ENCODE data around the gene PPIL6. TPM values are rescaled to one million over a fixed set of nuclear protein-coding genes. Genes with fewer than 3 reads are reported as not detected.
"Not testable (repeated sequence)": the region's sequence is repeated elsewhere in the genome, so short reads cannot be mapped to it uniquely, and the experiment has no call there.

PPIL6 gene
- total RNA-seq, 3 donors from 2014 or later (not counting 1 experiment from before 2014, with no cell fraction given): 0.28 to 0.70 (median 0.40) TPM

- H3K27me3 Mint-ChIP-seq (ENCODE audit: low read depth in 2 of 2): no peaks in the 10 kb centered on the region
- Histone ChIP-seq H3K4me3 (ENCODE audit: low read length) (no peak overlapping the region), H3K4me1 (ENCODE audit: control insufficient read depth, insufficient read depth, low read length) (peaks cover 4% of the 10 kb centered on the region), H3K36me3 (ENCODE audit: control insufficient read depth, insufficient read depth, low read length) (peaks cover 80% of the 10 kb centered on the region), H3K27ac (ENCODE audit: low read length) (no peak overlapping the region), H3K27me3 (ENCODE audit: control insufficient read depth, insufficient read depth, low read length) (no peaks in the 10 kb centered on the region), H3K9me3 (ENCODE audit: control insufficient read depth, insufficient read depth, low read length) (no peaks in the 10 kb centered on the region)
- DNase-seq: no peak
- 94% methylated on average over 6 of the region's 7 CpGs for WGBS (ENCODE audit: insufficient coverage)
- intact Hi-C loops (cut with micrococcal nuclease): no loop called here
- H3K27ac Mint-ChIP-seq: no peak overlapping the region
- H3K9me3 Mint-ChIP-seq: no peaks in the 10 kb centered on the region
- peaks cover 13 to 23% of the 10 kb centered on the region in 2 donors for H3K4me1 Mint-ChIP-seq
- peaks cover 47% of the 10 kb centered on the region for H3K36me3 Mint-ChIP-seq
- no peak for TF ChIP-seq CTCF (IDR thresholded peaks at IDR 0.05)
- ATAC-seq: no peak
- no peak overlapping the region for H3K4me3 Mint-ChIP-seq
Measured at GRCh38 chr6:109466212-109466923, 25.9 kb upstream of the PPIL6 start.

- no peak overlapping the region for H3K27ac ChIP-seq (ENCODE audit: low read length)
- WGBS (ENCODE audit: insufficient coverage): 92% methylated on average over 7 of the region's 7 CpGs
- Mint-ChIP-seq H3K27ac (no peak overlapping the region), H3K27me3 (ENCODE audit: low read depth in 2 of 2) (no peaks in the 10 kb centered on the region), H3K4me3 (no peak overlapping the region), H3K36me3 (peaks cover 47% of the 10 kb centered on the region), H3K9me3 (no peaks in the 10 kb centered on the region), H3K4me1 (peaks cover 7 to 17% of the 10 kb centered on the region in 2 donors)
- H3K4me3 ChIP-seq (ENCODE audit: low read length): no peak overlapping the region
- DNase-seq (no peak), ATAC-seq (no peak)
- TF ChIP-seq CTCF (IDR thresholded peaks at IDR 0.05): no peak
- no peaks in the 10 kb centered on the region for H3K9me3 ChIP-seq (ENCODE audit: control insufficient read depth, insufficient read depth, low read length)
- intact Hi-C loops (cut with micrococcal nuclease): no loop called here
- H3K4me1 ChIP-seq (ENCODE audit: control insufficient read depth, insufficient read depth, low read length): no peaks in the 10 kb centered on the region
- no peaks in the 10 kb centered on the region for H3K27me3 ChIP-seq (ENCODE audit: control insufficient read depth, insufficient read depth, low read length)
- H3K36me3 ChIP-seq (ENCODE audit: control insufficient read depth, insufficient read depth, low read length): peaks cover 81% of the 10 kb centered on the region
Measured at GRCh38 chr6:109465772-109466171, 25.3 kb upstream of the PPIL6 start.

- intact Hi-C loops (cut with micrococcal nuclease): no loop called here
- peaks cover 28 to 35% of the 10 kb centered on the region in 2 donors for H3K4me1 Mint-ChIP-seq
Measured at GRCh38 chr6:109461733-109462526, 21.5 kb upstream of the PPIL6 start.

GRCh38 chr6:109461205-109461604 lies 20.8 kb upstream of the PPIL6 start:
- peaks cover 32 to 39% of the 10 kb centered on the region in 2 donors for H3K4me1 Mint-ChIP-seq
- not testable (repeated sequence) for H3K27ac Mint-ChIP-seq
- 100% methylated on average over 1 of the region's 1 CpG for WGBS (ENCODE audit: insufficient coverage)

More at GRCh38 chr6:109461733-109462526, 21.5 kb upstream of the PPIL6 start:
- H3K27me3 Mint-ChIP-seq (ENCODE audit: low read depth in 2 of 2): no peaks in the 10 kb centered on the region
- Histone ChIP-seq H3K4me3 (ENCODE audit: low read length) (no peak overlapping the region), H3K27ac (ENCODE audit: low read length) (no peak overlapping the region), H3K4me1 (ENCODE audit: control insufficient read depth, insufficient read depth, low read length) (peaks cover 22% of the 10 kb centered on the region), H3K9me3 (ENCODE audit: control insufficient read depth, insufficient read depth, low read length) (no peaks in the 10 kb centered on the region), H3K27me3 (ENCODE audit: control insufficient read depth, insufficient read depth, low read length) (no peaks in the 10 kb centered on the region), H3K36me3 (ENCODE audit: control insufficient read depth, insufficient read depth, low read length) (peaks cover 55% of the 10 kb centered on the region)
- no peaks in the 10 kb centered on the region for H3K9me3 Mint-ChIP-seq
- TF ChIP-seq CTCF (IDR thresholded peaks at IDR 0.05): no peak
- peaks cover 30% of the 10 kb centered on the region for H3K36me3 Mint-ChIP-seq
- no peak overlapping the region for H3K4me3 Mint-ChIP-seq
- ATAC-seq (no peak), DNase-seq (no peak)
- no peak overlapping the region for H3K27ac Mint-ChIP-seq
- WGBS (ENCODE audit: insufficient coverage): no CpG with 5 or more reads among the region's 1 CpG

More at GRCh38 chr6:109461205-109461604, 20.8 kb upstream of the PPIL6 start:
- H3K27me3 Mint-ChIP-seq (ENCODE audit: low read depth in 2 of 2); H3K27ac ChIP-seq (ENCODE audit: low read length); H3K4me3 ChIP-seq (ENCODE audit: low read length); H3K4me3 Mint-ChIP-seq; H3K27me3 ChIP-seq (ENCODE audit: control insufficient read depth, insufficient read depth, low read length); H3K9me3 Mint-ChIP-seq; H3K9me3 ChIP-seq (ENCODE audit: control insufficient read depth, insufficient read depth, low read length); intact Hi-C loops (cut with micrococcal nuclease); DNase-seq; ATAC-seq: not testable (repeated sequence)
- Histone ChIP-seq H3K36me3 (ENCODE audit: control insufficient read depth, insufficient read depth, low read length) (peaks cover 47% of the 10 kb centered on the region), H3K4me1 (ENCODE audit: control insufficient read depth, insufficient read depth, low read length) (peaks cover 29% of the 10 kb centered on the region)
- H3K36me3 Mint-ChIP-seq: peaks cover 30% of the 10 kb centered on the region

Measured in natural killer cell (primary cell).